ENCODE measurements around the gene MRPS23. TPM values are rescaled to one million over a fixed set of nuclear protein-coding genes. Genes with fewer than 3 reads are reported as not detected.

Gene MRPS23
- total and polyA plus RNA-seq, 2 of the 13 experiments (the other 11 are each of a cell fraction or from before 2014, with no cell fraction given): 63.2 to 181 TPM

GRCh38 chr17:57811638-57812280 lies 38.1 kb downstream of the MRPS23 start:
- in situ Hi-C loops (cut with HindIII; ENCODE audit: extremely low pct_ligation_motif_present, low pct_unique_long_range_greater_than_20kb) (no loop called here), intact Hi-C loops (cut with micrococcal nuclease; ENCODE audit: unreplicated experiment) (no loop called here)
- Histone ChIP-seq H3K79me2 (ENCODE audit: insufficient read depth, low read length) (no peaks in the 10 kb centered on the region), H4K20me1 (ENCODE audit: insufficient read depth, low read length) (no peaks in the 10 kb centered on the region), H2AFZ (ENCODE audit: low read length) (no peak overlapping the region), H3K27me3 (ENCODE audit: control insufficient read depth in 1 of 2, insufficient read depth in 2 of 2, low read length in 2 of 2) (peaks cover 3 to 31% of the 10 kb centered on the region in 2 experiments; a peak in 3 of 5 replicates), H3K36me3 (replicated peaks in 1 of 2; ENCODE audit: control insufficient read depth in 1 of 2, insufficient read depth in 2 of 2, low read length in 2 of 2) (no peaks in the 10 kb centered on the region), H3K9me3 (ENCODE audit: low read length) (no peaks in the 10 kb centered on the region), H3K27ac (ENCODE audit: extremely low read length, insufficient read depth, low read length) (no peak overlapping the region), H3K9ac (ENCODE audit: insufficient read depth, low read depth, low read length) (no peak overlapping the region), H3K4me1 (ENCODE audit: insufficient read depth, low read length) (peaks cover 17% of the 10 kb centered on the region), H3K4me2 (ENCODE audit: low read depth, low read length) (no peak overlapping the region), H3K4me3 (replicated peaks in 1 of 3; ENCODE audit: insufficient read depth in 1 of 3, low read depth in 2 of 3, low read length in 3 of 3) (no peak overlapping the region)
- DNase-seq (ENCODE audit: low spot score) (no peak), FAIRE-seq (no peak), ATAC-seq (peak; percentile 58)
- ChIA-PET CTCF (ENCODE audit: low intra/inter-chr PET ratio, low total read pairs) (no interaction called here), POLR2A (no interaction called here)
- 78% methylated on average over 8 of the region's 8 CpGs for WGBS (ENCODE audit: low lambda C conversion rate)
- no peak for TF ChIP-seq BHLHE40 (IDR thresholded peaks at IDR 0.05; ENCODE audit: low read length)
- peak; percentile 29; the same call in 1 of the 2 replicates for TF ChIP-seq NFYB (CRISPR knock-in tag; IDR thresholded peaks at IDR 0.05)
- BruUV-seq (replicated peaks): no TSS peak

GRCh38 chr17:57810721-57811637 lies 38.9 kb downstream of the MRPS23 start:
- no peak overlapping the region for H2AFZ ChIP-seq (ENCODE audit: low read length)
- ChIA-PET CTCF (ENCODE audit: low intra/inter-chr PET ratio, low total read pairs) (no interaction called here), POLR2A (no interaction called here)
- peaks cover 5 to 29% of the 10 kb centered on the region in 2 experiments; a peak in 4 of 5 replicates for H3K27me3 ChIP-seq (ENCODE audit: control insufficient read depth in 1 of 2, insufficient read depth in 2 of 2, low read length in 2 of 2)
- BruUV-seq (replicated peaks): no TSS peak
- H4K20me1 ChIP-seq (ENCODE audit: insufficient read depth, low read length): no peaks in the 10 kb centered on the region
- intact Hi-C loops (cut with micrococcal nuclease; ENCODE audit: unreplicated experiment): no loop called here
- in situ Hi-C loops (cut with HindIII; ENCODE audit: extremely low pct_ligation_motif_present, low pct_unique_long_range_greater_than_20kb): no loop called here
- H3K36me3 ChIP-seq (replicated peaks in 1 of 2; ENCODE audit: control insufficient read depth in 1 of 2, insufficient read depth in 2 of 2, low read length in 2 of 2): no peaks in the 10 kb centered on the region
- FAIRE-seq: no peak
- 20% methylated on average over 30 of the region's 31 CpGs for WGBS (ENCODE audit: low lambda C conversion rate)
- H3K79me2 ChIP-seq (ENCODE audit: insufficient read depth, low read length): no peaks in the 10 kb centered on the region
- no peak overlapping the region for H3K9ac ChIP-seq (ENCODE audit: insufficient read depth, low read depth, low read length)
- no peak overlapping the region for H3K27ac ChIP-seq (ENCODE audit: extremely low read length, insufficient read depth, low read length)
- ATAC-seq: peak; percentile 78
- H3K9me3 ChIP-seq (ENCODE audit: low read length): no peaks in the 10 kb centered on the region
- DNase-seq (ENCODE audit: low spot score): peak; percentile 25
- H3K4me2 ChIP-seq (ENCODE audit: low read depth, low read length): peak overlapping the region; percentile 79
- H3K4me1 ChIP-seq (ENCODE audit: insufficient read depth, low read length): peaks cover 17% of the 10 kb centered on the region
- H3K4me3 ChIP-seq (replicated peaks in 1 of 3; ENCODE audit: insufficient read depth in 1 of 3, low read depth in 2 of 3, low read length in 3 of 3): peak overlapping the region; percentile 8 to 63 (median 28); a peak in 5 of 6 replicates
- TF ChIP-seq NFKB2 (CRISPR knock-in tag; IDR thresholded peaks at IDR 0.05; ENCODE audit: borderline replicate concordance): 0 out of 2 replicates have a peak, but pooled peaks have one; percentile 60
- TF ChIP-seq CENPT (CRISPR knock-in tag; IDR thresholded peaks at IDR 0.05; ENCODE audit: low read depth): no peak
- no peak for TF ChIP-seq ZNF17 (CRISPR knock-in tag; IDR thresholded peaks at IDR 0.05)
- TF ChIP-seq ZNF569 (CRISPR knock-in tag; IDR thresholded peaks at IDR 0.05; ENCODE audit: borderline replicate concordance): no peak
- no peak for TF ChIP-seq HDAC2 (CRISPR knock-in tag; IDR thresholded peaks at IDR 0.05)
- no peak for TF ChIP-seq DZIP1 (CRISPR knock-in tag; IDR thresholded peaks at IDR 0.05)
- no peak for TF ChIP-seq STAT6 (CRISPR knock-in tag; IDR thresholded peaks at IDR 0.05; ENCODE audit: borderline replicate concordance)
- TF ChIP-seq REPIN1 (CRISPR knock-in tag; IDR thresholded peaks at IDR 0.05; ENCODE audit: borderline replicate concordance, low read depth): no peak
- no peak for TF ChIP-seq IRF2 (CRISPR knock-in tag; IDR thresholded peaks at IDR 0.05)

Measured in HepG2 (cell line).